ENCODE data around the gene PLPP2.

DNA sequence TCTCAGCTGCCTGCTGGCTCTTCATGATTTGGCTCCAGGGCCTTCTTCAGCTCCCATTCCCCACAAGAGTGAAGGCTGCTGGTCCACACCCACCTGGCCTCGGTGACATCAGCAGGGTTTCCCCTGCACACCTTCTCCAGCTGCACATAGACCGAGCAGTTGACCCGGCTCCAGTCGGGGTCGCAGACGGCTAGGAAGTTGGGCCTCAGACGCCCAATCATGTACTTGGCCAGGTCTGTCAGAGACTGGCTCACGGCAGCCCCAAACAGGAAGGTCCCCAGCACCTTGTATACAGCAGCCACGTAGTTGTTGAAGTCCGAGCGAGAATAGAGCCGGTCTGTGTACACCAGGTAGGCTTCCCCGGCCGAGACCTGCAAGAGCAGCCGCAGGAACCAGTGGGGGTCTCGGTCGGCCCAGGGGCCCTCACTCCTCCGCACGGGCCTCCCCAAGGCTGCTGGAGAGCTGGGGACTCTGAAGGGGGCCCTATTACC is 3.8 kb downstream of the PLPP2 start:
- no peak for TF ChIP-seq RBAK (tag by site-specific recombination; IDR thresholded peaks at IDR 0.05)
- no peak for TF ChIP-seq ZSCAN16 (tag by site-specific recombination; IDR thresholded peaks at IDR 0.05)
- TF ChIP-seq TCF7L2 (IDR thresholded peaks at IDR 0.05; ENCODE audit: borderline replicate concordance, low read depth, low read length) = no peak
- no peak for TF ChIP-seq ZFP37 (tag by site-specific recombination; IDR thresholded peaks at IDR 0.05)
- TF ChIP-seq ZNF248 (tag by site-specific recombination; IDR thresholded peaks at IDR 0.05) = no peak
- TF ChIP-seq ZNF112 (tag by site-specific recombination; IDR thresholded peaks at IDR 0.05) = no peak
- no peak for TF ChIP-seq ZNF707 (tag by site-specific recombination; IDR thresholded peaks at IDR 0.05)
- no peak for TF ChIP-seq ZNF843 (tag by site-specific recombination; IDR thresholded peaks at IDR 0.05)
- no peak for TF ChIP-seq ZBTB7A (tag by site-specific recombination; IDR thresholded peaks at IDR 0.05; ENCODE audit: low read depth)
- no peak for TF ChIP-seq ZNF423 (tag by site-specific recombination; IDR thresholded peaks at IDR 0.05)
- TF ChIP-seq ZNF133 (tag by site-specific recombination; IDR thresholded peaks at IDR 0.05) = no peak
- no peak for TF ChIP-seq ZNF23 (tag by site-specific recombination; IDR thresholded peaks at IDR 0.05; ENCODE audit: borderline replicate concordance)
